ENCODE results near the gene STOX1. TPM values are rescaled to one million over a fixed set of nuclear protein-coding genes. Genes with fewer than 3 reads are reported as not detected.
A peak's percentile ranks its signal among the peaks of the same experiment; 100 is the strongest.

The STOX1 gene
- total RNA-seq, 2 experiments from 2014 or later: 2.6 to 2.8 TPM

DNA sequence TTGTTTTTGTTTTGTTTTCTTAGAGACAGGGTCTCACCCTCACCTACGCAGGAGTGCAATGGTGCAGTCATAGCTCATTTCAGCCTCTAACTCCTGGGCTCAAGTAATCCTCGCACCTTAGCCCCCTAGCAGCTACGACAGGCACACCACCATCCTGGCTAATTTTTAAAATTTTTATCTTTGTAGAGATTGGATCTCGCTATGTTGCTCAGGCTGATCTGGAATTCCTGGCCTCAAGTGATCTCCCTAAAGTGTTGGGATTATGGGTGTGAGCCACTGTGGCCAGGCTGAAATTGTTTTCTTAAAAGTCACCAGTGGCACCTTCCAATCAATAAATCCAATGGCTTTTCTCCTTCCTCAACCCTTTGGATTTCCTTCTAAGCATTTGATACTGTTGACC is 52.9 kb downstream of the STOX1 start:
- no TSS peak for BruUV-seq (replicated peaks)
- Histone ChIP-seq H3K79me2 (ENCODE audit: insufficient read depth, low read depth, low read length) (no peaks in the 10 kb centered on the region), H4K20me1 (ENCODE audit: insufficient read depth, low read length) (no peaks in the 10 kb centered on the region), H3K27ac (ENCODE audit: low read depth, low read length, poor library complexity, severe bottlenecking) (no peak overlapping the region), H3K4me3 (ENCODE audit: low read depth, low read length, poor library complexity, severe bottlenecking) (no peak overlapping the region), H3K36me3 (ENCODE audit: insufficient read depth, low read length) (no peaks in the 10 kb centered on the region), H2AFZ (ENCODE audit: low read length) (no peak overlapping the region), H3K9me3 (ENCODE audit: low read length) (no peaks in the 10 kb centered on the region), H3K4me1 (ENCODE audit: insufficient read depth, low read length, poor library complexity, severe bottlenecking) (no peaks in the 10 kb centered on the region), H3K4me2 (ENCODE audit: low read length) (no peak overlapping the region), H3K9me2 (ENCODE audit: insufficient read depth, low read length) (no peaks in the 10 kb centered on the region)
- no peak for TF ChIP-seq EZH2phosphoT487 (IDR thresholded peaks at IDR 0.05; ENCODE audit: borderline replicate concordance, low read depth, low read length)
- TF ChIP-seq, protein P1, sequence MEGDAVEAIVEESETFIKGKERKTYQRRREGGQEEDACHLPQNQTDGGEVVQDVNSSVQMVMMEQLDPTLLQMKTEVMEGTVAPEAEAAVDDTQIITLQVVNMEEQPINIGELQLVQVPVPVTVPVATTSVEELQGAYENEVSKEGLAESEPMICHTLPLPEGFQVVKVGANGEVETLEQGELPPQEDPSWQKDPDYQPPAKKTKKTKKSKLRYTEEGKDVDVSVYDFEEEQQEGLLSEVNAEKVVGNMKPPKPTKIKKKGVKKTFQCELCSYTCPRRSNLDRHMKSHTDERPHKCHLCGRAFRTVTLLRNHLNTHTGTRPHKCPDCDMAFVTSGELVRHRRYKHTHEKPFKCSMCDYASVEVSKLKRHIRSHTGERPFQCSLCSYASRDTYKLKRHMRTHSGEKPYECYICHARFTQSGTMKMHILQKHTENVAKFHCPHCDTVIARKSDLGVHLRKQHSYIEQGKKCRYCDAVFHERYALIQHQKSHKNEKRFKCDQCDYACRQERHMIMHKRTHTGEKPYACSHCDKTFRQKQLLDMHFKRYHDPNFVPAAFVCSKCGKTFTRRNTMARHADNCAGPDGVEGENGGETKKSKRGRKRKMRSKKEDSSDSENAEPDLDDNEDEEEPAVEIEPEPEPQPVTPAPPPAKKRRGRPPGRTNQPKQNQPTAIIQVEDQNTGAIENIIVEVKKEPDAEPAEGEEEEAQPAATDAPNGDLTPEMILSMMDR (conservative IDR thresholded peaks at IDR 0.05; ENCODE audit: low read length): no peak
- intact Hi-C loops (cut with micrococcal nuclease; ENCODE audit: unreplicated experiment): loop anchor here (10.0 kb wide), 1 partner anchor 175 kb away; no protein-coding TSS in a partner anchor
- DNase-seq (ENCODE audit: low spot score): no peak
- ChIA-PET POLR2A (interaction anchor here (2.5 kb wide), 1 partner anchor 19 kb away, joined by 6 read pairs; no protein-coding TSS in a partner anchor), CTCF (ENCODE audit: unreplicated experiment) (no interaction called here)

DNA sequence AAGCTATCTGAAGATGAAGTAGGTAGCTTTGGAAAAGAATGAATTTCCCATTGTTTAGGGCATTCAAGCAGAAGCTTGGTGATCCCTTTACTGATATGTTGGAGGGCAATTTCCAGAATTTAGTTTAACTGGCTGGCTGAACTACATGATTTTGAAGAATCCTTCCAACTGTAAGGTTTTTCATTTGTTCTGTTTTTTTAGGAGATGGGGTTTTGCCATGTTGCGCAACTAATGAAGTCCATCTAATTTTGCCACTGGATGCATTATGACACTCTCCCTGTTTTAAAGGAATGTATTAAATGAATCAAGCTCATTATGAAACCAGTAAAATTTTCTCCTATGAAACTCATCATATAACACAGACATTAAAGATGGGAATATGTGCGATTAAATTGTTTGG is 67.7 kb downstream of the STOX1 start:
- H3K9me2 ChIP-seq (ENCODE audit: insufficient read depth, low read length): no peaks in the 10 kb centered on the region
- TF ChIP-seq, protein P1 (conservative IDR thresholded peaks at IDR 0.05; ENCODE audit: low read length): no peak
- no peak for TF ChIP-seq EZH2phosphoT487 (IDR thresholded peaks at IDR 0.05; ENCODE audit: borderline replicate concordance, low read depth, low read length)
- POLR2A ChIA-PET: interaction anchor here (0.6 to 1.4 kb wide), 4 partner anchors 11 to 86 kb away, joined by 3 to 6 read pairs (median 3); no protein-coding TSS in a partner anchor
- no peak overlapping the region for H2AFZ ChIP-seq (ENCODE audit: low read length)
- CTCF ChIA-PET (ENCODE audit: unreplicated experiment): no interaction called here
- no peak for DNase-seq (ENCODE audit: low spot score)
- intact Hi-C loops (cut with micrococcal nuclease; ENCODE audit: unreplicated experiment): loop anchor here (5.0 kb wide), 2 partner anchors 113 to 1108 kb away; no protein-coding TSS in a partner anchor
- no peaks in the 10 kb centered on the region for H3K4me1 ChIP-seq (ENCODE audit: insufficient read depth, low read length, poor library complexity, severe bottlenecking)
- H3K9me3 ChIP-seq (ENCODE audit: low read length): peaks cover 1% of the 10 kb centered on the region; the same call in 1 of the 2 replicates
- no peaks in the 10 kb centered on the region for H4K20me1 ChIP-seq (ENCODE audit: insufficient read depth, low read length)
- H3K4me2 ChIP-seq (ENCODE audit: low read length): no peak overlapping the region
- BruUV-seq (replicated peaks): no TSS peak
- no peaks in the 10 kb centered on the region for H3K79me2 ChIP-seq (ENCODE audit: insufficient read depth, low read depth, low read length)
- H3K36me3 ChIP-seq (ENCODE audit: insufficient read depth, low read length): no peaks in the 10 kb centered on the region
- no peak overlapping the region for H3K27ac ChIP-seq (ENCODE audit: low read depth, low read length, poor library complexity, severe bottlenecking)
- no peak overlapping the region for H3K4me3 ChIP-seq (ENCODE audit: low read depth, low read length, poor library complexity, severe bottlenecking)

DNA sequence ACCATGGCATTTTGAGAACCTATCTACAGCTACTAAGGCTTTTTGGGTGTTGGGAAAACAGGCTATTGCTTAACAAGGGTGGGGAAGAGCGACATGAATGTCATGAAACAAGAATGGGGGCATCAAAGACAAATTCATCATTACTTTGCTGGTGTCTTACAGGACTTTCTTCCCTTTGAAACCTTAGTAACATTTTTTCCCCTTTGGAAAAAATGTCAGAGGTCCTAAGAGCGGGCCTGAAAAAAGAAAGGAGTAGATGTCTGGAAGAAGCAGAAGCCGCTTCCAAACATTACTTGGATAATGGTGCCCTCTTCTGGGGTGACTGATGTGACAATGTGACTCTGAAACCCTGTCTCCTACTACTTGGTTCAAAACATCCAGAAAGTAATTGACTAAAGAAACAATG is 70.0 kb downstream of the STOX1 start:
- BruUV-seq (replicated peaks): no TSS peak
- peaks cover 10% of the 10 kb centered on the region for H3K4me1 ChIP-seq (ENCODE audit: insufficient read depth, low read length, poor library complexity, severe bottlenecking)
- H2AFZ ChIP-seq (ENCODE audit: low read length): no peak overlapping the region
- ChIA-PET CTCF (ENCODE audit: unreplicated experiment) (no interaction called here), POLR2A (interaction anchor here (0.6 kb wide), 1 partner anchor 669 kb away, joined by 3 read pairs; no protein-coding TSS in a partner anchor)
- H4K20me1 ChIP-seq (ENCODE audit: insufficient read depth, low read length): no peaks in the 10 kb centered on the region
- H3K9me2 ChIP-seq (ENCODE audit: insufficient read depth, low read length): no peaks in the 10 kb centered on the region
- intact Hi-C loops (cut with micrococcal nuclease; ENCODE audit: unreplicated experiment): loop anchor here (2.0 to 5.0 kb wide), 4 partner anchors 115 to 1110 kb away; no protein-coding TSS in a partner anchor
- H3K4me2 ChIP-seq (ENCODE audit: low read length): no peak overlapping the region
- no peaks in the 10 kb centered on the region; the same call in 1 of the 2 replicates for H3K36me3 ChIP-seq (ENCODE audit: insufficient read depth, low read length)
- peaks cover 8% of the 10 kb centered on the region; the same call in 1 of the 2 replicates for H3K9me3 ChIP-seq (ENCODE audit: low read length)
- TF ChIP-seq, protein P1 (conservative IDR thresholded peaks at IDR 0.05; ENCODE audit: low read length): peak; percentile 76
- TF ChIP-seq EZH2phosphoT487 (IDR thresholded peaks at IDR 0.05; ENCODE audit: borderline replicate concordance, low read depth, low read length): no peak
- no peak overlapping the region for H3K4me3 ChIP-seq (ENCODE audit: low read depth, low read length, poor library complexity, severe bottlenecking)
- DNase-seq (ENCODE audit: low spot score): peak; percentile 58
- H3K27ac ChIP-seq (ENCODE audit: low read depth, low read length, poor library complexity, severe bottlenecking): no peak overlapping the region
- H3K79me2 ChIP-seq (ENCODE audit: insufficient read depth, low read depth, low read length): peaks cover 10% of the 10 kb centered on the region
